Immature natural killer cell (primary cell): Measurements from ENCODE around the gene SLC31A2. TPM values are rescaled to one million over a fixed set of nuclear protein-coding genes. Genes with fewer than 3 reads are reported as not detected.
"Not testable (repeated sequence)": the region's sequence is repeated elsewhere in the genome, so short reads cannot be mapped to it uniquely, and the experiment has no call there.

Experiments used
- DNase-seq, 3 donors: peaks; one replicate each; pipeline ENCODE4 v3.0.0; 2022; ENCODE audit warnings: mixed read lengths in 1 of 3
- H3K27ac Mint-ChIP-seq, 6 donors: one replicate each; pipeline ENCODE4 v1.8.0; 2020; ENCODE audit warnings: mixed read lengths in 6 of 6, mild to moderate bottlenecking in 5 of 6, inconsistent platforms in 4 of 6, moderate library complexity in 3 of 6
- H3K27me3 Mint-ChIP-seq, 3 donors: one replicate each; pipeline ENCODE4 v1.8.0; 2020 to 2021; ENCODE audit warnings: low read depth in 3 of 3, mild to moderate bottlenecking in 3 of 3, mixed read lengths in 3 of 3, moderate library complexity in 3 of 3, inconsistent platforms in 1 of 3
- H3K36me3 Mint-ChIP-seq, 3 donors: one replicate each; pipeline ENCODE4 v1.8.0; 2020; ENCODE audit warnings: mixed read lengths in 3 of 3, inconsistent platforms in 2 of 3, mild to moderate bottlenecking in 2 of 3
- H3K4me1 Mint-ChIP-seq, 2 donors: one replicate each; pipeline ENCODE4 v1.8.0; 2020; ENCODE audit warnings: inconsistent platforms in 2 of 2, mild to moderate bottlenecking in 2 of 2, mixed read lengths in 2 of 2, moderate library complexity in 1 of 2
- H3K4me3 Mint-ChIP-seq, 5 donors: one replicate each; pipeline ENCODE4 v1.8.0; 2020; ENCODE audit warnings: mild to moderate bottlenecking in 5 of 5, mixed read lengths in 5 of 5, inconsistent platforms in 3 of 5, moderate library complexity in 3 of 5
- H3K9me3 Mint-ChIP-seq, 6 donors: one replicate each; pipeline ENCODE4 v1.8.0; 2020; ENCODE audit warnings: mild to moderate bottlenecking in 6 of 6, mixed read lengths in 6 of 6, inconsistent platforms in 4 of 6, moderate library complexity in 3 of 6
- polyA plus RNA-seq, 3 donors: library from polyadenylated mRNA; unstranded; fragments of 300-500 nt; fragmentation: Illumina TruSeq; gene quantifications; one replicate each; pipeline ENCODE4 v1.2.3, GENCODE V29; 2021

The SLC31A2 gene, protein sequence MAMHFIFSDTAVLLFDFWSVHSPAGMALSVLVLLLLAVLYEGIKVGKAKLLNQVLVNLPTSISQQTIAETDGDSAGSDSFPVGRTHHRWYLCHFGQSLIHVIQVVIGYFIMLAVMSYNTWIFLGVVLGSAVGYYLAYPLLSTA
- polyA plus RNA-seq: 10 to 100 TPM in 1 of 3 donors, 1 to 10 TPM in 2; 1.4 to 11.3 (median 3.5) TPM

- H3K4me3 Mint-ChIP-seq: peak within 1 kb of the TSS; percentile 82 to 89 (median 84)
- H3K27ac Mint-ChIP-seq: peak within 1 kb of the TSS; percentile 12 to 84 (median 44)
- no peaks in the 10 kb centered on the region for H3K9me3 Mint-ChIP-seq
- DNase-seq: peak; percentile 79 to 80 (median 80)
- H3K4me1 Mint-ChIP-seq: peaks cover 24 to 25% of the 10 kb centered on the region in 2 donors
- H3K27me3 Mint-ChIP-seq: peaks cover 3 to 12% (median 5%) of the 10 kb centered on the region in 3 donors
- H3K36me3 Mint-ChIP-seq: peaks cover 0 to 3% (median 0%) of the 10 kb centered on the region in 3 donors
These were observed at the start of gene SLC31A2 for GRCh38 chr9:113150670-113151611. Gene SLC31A2 (plus strand): TSS chr9:113151007. CDS start chr9:113151075, 68 bp downstream.

- H3K27ac Mint-ChIP-seq, H3K4me1 Mint-ChIP-seq, DNase-seq, H3K9me3 Mint-ChIP-seq, H3K27me3 Mint-ChIP-seq, H3K36me3 Mint-ChIP-seq, H3K4me3 Mint-ChIP-seq: not testable (repeated sequence)
These were observed 45.5 kb upstream of the SLC31A2 start for GRCh38 chr9:113105345-113105744.

- not testable (repeated sequence) for H3K36me3 Mint-ChIP-seq, H3K27ac Mint-ChIP-seq, H3K9me3 Mint-ChIP-seq, H3K4me3 Mint-ChIP-seq, H3K27me3 Mint-ChIP-seq, H3K4me1 Mint-ChIP-seq
- DNase-seq: peak; percentile 5 to 14 (median 6)
These were observed 39.5 kb upstream of the SLC31A2 start for GRCh38 chr9:113111065-113111951.

DNA sequence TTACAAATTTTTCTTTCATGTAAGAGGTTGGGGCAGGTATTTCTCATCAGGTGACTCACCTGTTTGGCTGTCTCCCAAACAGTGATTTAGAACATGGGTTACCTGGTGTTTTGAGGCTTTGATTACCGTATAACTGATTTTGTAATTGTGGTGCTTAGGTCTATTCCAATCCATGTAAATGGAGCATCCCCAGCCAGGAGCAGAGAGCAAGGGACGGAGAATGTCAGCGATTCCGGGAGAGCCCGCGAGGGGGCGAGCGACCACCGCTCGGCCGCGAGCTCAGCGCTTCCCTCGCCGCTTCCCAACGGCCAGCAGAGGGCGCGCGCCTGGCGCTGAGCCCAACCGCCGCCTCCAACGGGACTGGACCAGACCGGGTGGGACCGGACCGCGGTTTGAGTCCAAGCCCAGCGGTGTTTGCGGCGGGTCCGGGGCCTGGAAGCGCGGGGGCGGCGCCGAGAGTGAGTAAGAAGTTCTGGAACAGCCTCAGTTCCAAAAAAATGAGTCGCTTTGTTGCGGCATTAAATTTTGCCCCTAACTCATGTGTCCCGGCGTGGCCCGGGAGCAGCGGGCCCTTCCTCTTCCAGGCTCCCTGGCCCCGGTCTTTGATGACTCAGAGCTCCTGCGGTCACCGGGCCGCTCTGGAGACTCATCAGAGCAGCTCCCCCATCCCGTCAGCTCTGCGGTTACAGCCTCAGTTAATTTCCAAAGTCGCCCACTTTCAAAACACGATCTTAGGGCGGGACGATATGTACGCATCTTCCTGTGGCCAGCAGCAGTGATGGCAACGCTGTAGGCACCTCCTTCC lies 37.9 kb upstream of the SLC31A2 start:
- H3K4me3 Mint-ChIP-seq, H3K36me3 Mint-ChIP-seq, H3K4me1 Mint-ChIP-seq, H3K9me3 Mint-ChIP-seq, H3K27ac Mint-ChIP-seq, H3K27me3 Mint-ChIP-seq: not testable (repeated sequence)
- DNase-seq: peak in 1 of 3 donors; percentile 9

- not testable (repeated sequence) for H3K4me1 Mint-ChIP-seq, H3K27me3 Mint-ChIP-seq, H3K27ac Mint-ChIP-seq, H3K9me3 Mint-ChIP-seq, DNase-seq, H3K4me3 Mint-ChIP-seq, H3K36me3 Mint-ChIP-seq
These were observed 32.0 kb upstream of the SLC31A2 start for GRCh38 chr9:113118829-113119228.

GRCh38 chr9:113125386-113126035 lies 25.3 kb upstream of the SLC31A2 start:
- H3K27ac Mint-ChIP-seq: no peak overlapping the region
- DNase-seq: no peak
- no peak overlapping the region for H3K4me3 Mint-ChIP-seq
- no peaks in the 10 kb centered on the region for H3K36me3 Mint-ChIP-seq
- no peaks in the 10 kb centered on the region for H3K4me1 Mint-ChIP-seq
- H3K9me3 Mint-ChIP-seq: no peaks in the 10 kb centered on the region
- H3K27me3 Mint-ChIP-seq: peaks cover 0 to 8% (median 6%) of the 10 kb centered on the region in 3 donors

GRCh38 chr9:113129466-113129865 lies 21.3 kb upstream of the SLC31A2 start:
- no peak for DNase-seq
- H3K27me3 Mint-ChIP-seq: peaks cover 1 to 13% (median 8%) of the 10 kb centered on the region in 3 donors
- H3K9me3 Mint-ChIP-seq: no peaks in the 10 kb centered on the region
- H3K27ac Mint-ChIP-seq: no peak overlapping the region
- H3K4me3 Mint-ChIP-seq: no peak overlapping the region
- H3K4me1 Mint-ChIP-seq: no peaks in the 10 kb centered on the region
- no peaks in the 10 kb centered on the region for H3K36me3 Mint-ChIP-seq

DNA sequence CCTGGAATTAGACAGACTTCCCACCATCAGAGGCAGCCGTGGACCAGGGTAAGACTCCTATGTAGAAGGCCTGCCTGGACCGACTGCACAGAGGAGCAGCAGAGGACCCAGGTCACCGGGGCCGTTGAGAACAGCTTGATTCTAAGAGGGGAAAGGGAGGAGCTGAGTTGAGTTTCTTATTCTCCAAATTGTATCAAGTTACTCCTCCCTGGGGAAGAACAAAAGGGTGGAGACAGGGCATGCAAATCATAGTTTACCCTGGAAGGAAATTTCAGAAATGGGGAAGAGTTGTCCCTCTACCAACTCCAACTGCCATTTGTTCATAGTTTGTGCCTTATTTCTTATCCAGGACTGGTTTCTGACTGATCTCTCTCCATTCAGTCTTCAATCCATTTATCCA lies 20.9 kb upstream of the SLC31A2 start:
- Mint-ChIP-seq H3K36me3 (no peaks in the 10 kb centered on the region), H3K27ac (no peak overlapping the region), H3K27me3 (peaks cover 1 to 13% (median 8%) of the 10 kb centered on the region in 3 donors)

GRCh38 chr9:113131689-113132151 lies 19.1 kb upstream of the SLC31A2 start:
- H3K9me3 Mint-ChIP-seq: no peaks in the 10 kb centered on the region
- no peak for DNase-seq

More for the DNA sequence above, 20.9 kb upstream of the SLC31A2 start:
- H3K9me3 Mint-ChIP-seq: no peaks in the 10 kb centered on the region
- H3K4me1 Mint-ChIP-seq: no peaks in the 10 kb centered on the region
- no peak for DNase-seq
- no peak overlapping the region for H3K4me3 Mint-ChIP-seq

DNA sequence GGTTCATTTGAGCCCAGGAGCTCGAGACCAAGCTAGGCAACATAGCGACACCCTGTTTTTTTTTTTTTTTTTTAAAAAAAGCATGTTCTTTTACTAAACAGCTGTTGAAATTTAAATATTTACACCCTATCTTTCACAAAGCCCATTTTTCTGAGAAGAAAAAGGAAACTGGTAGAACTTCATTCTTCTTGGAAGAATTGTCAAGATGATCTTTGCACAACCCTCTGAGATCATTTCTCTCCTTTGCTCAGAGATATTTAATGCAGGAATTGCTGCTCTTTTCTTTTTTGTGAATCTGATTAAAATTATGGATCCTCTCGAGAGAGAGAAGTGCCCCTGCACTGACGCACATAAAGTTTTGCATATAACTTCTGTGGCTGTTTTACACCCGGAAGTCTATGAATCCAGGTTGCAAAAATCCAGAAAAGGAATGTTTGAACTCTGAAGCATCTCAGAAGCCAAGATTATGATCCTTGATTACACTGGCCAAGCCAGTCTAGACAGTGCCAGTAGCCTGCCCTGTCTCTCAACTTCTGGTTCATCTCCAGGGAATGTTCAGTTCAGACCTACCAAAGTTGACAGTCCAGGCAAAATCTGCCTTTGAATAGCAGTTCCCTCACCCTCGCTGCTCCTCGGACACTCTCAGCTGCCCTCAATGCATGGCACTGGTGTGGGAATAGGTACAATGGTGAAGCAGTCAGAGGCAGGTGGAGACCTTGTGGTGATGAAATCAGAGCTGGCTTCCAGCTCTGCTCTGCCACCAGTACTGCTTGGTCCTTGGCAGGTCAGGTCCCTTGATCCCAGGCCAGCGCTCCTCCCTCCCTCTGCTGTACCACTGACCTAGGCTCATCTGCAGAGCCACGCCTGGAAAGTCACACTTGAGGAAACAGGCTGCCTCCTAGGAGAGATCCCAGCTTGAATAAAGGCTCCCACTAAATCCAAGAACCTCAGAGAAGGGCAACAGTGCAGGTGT lies 13.3 kb upstream of the SLC31A2 start:
- no peaks in the 10 kb centered on the region for H3K4me1 Mint-ChIP-seq
- H3K27me3 Mint-ChIP-seq: peaks cover 3 to 8% (median 7%) of the 10 kb centered on the region in 3 donors
- no peak for DNase-seq
- H3K4me3 Mint-ChIP-seq: no peak overlapping the region
- H3K27ac Mint-ChIP-seq: no peak overlapping the region
- H3K9me3 Mint-ChIP-seq: peaks cover 0 to 4% (median 0%) of the 10 kb centered on the region in 6 donors
- H3K36me3 Mint-ChIP-seq: no peaks in the 10 kb centered on the region

More at GRCh38 chr9:113131689-113132151, 19.1 kb upstream of the SLC31A2 start:
- H3K27ac Mint-ChIP-seq: no peak overlapping the region
- H3K4me3 Mint-ChIP-seq: no peak overlapping the region
- no peaks in the 10 kb centered on the region for H3K4me1 Mint-ChIP-seq
- peaks cover 3 to 6% (median 6%) of the 10 kb centered on the region in 3 donors for H3K27me3 Mint-ChIP-seq
- H3K36me3 Mint-ChIP-seq: no peaks in the 10 kb centered on the region

DNA sequence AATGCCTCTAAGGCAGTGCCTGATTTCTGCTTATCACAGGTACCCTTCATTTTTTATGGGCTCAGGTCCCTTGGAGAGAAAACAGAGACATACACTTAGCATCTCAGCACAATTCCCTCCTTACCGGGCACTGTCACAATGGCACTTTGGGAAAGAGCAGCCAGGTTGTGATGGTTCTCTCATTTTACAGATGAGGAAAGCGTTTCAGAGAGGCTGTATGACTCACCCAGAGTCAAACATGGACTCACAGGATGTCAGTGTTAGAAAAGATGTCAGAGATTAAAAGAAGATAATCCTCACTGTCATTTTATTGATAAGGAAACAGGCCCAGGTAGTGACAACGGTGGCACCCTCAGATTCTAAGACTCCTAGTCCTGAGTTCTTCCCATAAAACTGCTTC lies 12.0 kb upstream of the SLC31A2 start:
- no peak overlapping the region for H3K27ac Mint-ChIP-seq
- H3K9me3 Mint-ChIP-seq: peaks cover 0 to 5% (median 0%) of the 10 kb centered on the region in 6 donors
- peaks cover 2 to 9% (median 5%) of the 10 kb centered on the region in 3 donors for H3K27me3 Mint-ChIP-seq
- H3K36me3 Mint-ChIP-seq: no peaks in the 10 kb centered on the region
- no peaks in the 10 kb centered on the region for H3K4me1 Mint-ChIP-seq
- no peak for DNase-seq
- H3K4me3 Mint-ChIP-seq: no peak overlapping the region
